HEK293 (cell line): ENCODE data around the gene PPIP5K2.

Source experiments
- CTCF ChIA-PET: fragments of 350-600 bp; formaldehyde crosslinking; extraction: SDS; loops from one replicate; lab custom pipeline; 2021; ENCODE audit warnings: antibody characterized with exemption; lab: Yijun Ruan, JAX
- POLR2A ChIA-PET: fragments of 300-600 bp; formaldehyde crosslinking; extraction: SDS; loops from one replicate; lab custom pipeline; 2020; ENCODE audit warnings: antibody characterized with exemption, inconsistent platforms; lab: Yijun Ruan, JAX
- H3K27ac ChIP-seq: fragments of 200-500 bp; sonication (Bioruptor generic); 2 replicates; pipeline ENCODE4 v1.5.1; 2014; ENCODE audit warnings: low read depth, low read length, control low read depth, inconsistent platforms; ENCODE audit errors: extremely low read depth
- H3K36me3 ChIP-seq, 2 experiments: fragments of 200-500 bp in 1 of 2; sonication (Bioruptor generic) in 1 of 2; 1 replicate in 1 of 2; 2 replicates in 1 of 2; pipeline ENCODE4 v1.5.1; 2014 to 2017; ENCODE audit warnings: inconsistent platforms in 2 of 2, low read length in 2 of 2; ENCODE audit not compliant: control insufficient read depth in 2 of 2, insufficient read depth in 1 of 2
- H3K4me1 ChIP-seq: fragments of 200-500 bp; sonication (Bioruptor generic); 2 replicates; pipeline ENCODE4 v1.5.1; 2014; ENCODE audit warnings: mild to moderate bottlenecking, low read length, inconsistent platforms; ENCODE audit not compliant: control insufficient read depth, insufficient read depth
- H3K4me3 ChIP-seq: 2 replicates; pipeline ENCODE4 v1.5.1; 2011; ENCODE audit warnings: low read depth, mild to moderate bottlenecking, control low read depth, low read length, moderate library complexity
- H3K9me3 ChIP-seq: fragments of 200-500 bp; sonication (Bioruptor generic); 2 replicates; pipeline ENCODE4 v1.5.1; 2014; ENCODE audit warnings: low read depth, low read length, inconsistent platforms; ENCODE audit not compliant: control insufficient read depth, insufficient read depth
- AEBP2 ChIP-seq: fragments of 450-650 bp; formaldehyde crosslinking; IDR thresholded peaks from 2 replicates; pipeline ENCODE4 v1.5.1; 2016; ENCODE audit warnings: missing biosample characterization, missing genetic modification characterization, borderline replicate concordance
- FEZF1 ChIP-seq: fragments of 450-650 bp; formaldehyde crosslinking; IDR thresholded peaks from 2 replicates; pipeline ENCODE4 v1.5.1; 2016; ENCODE audit warnings: missing biosample characterization, missing genetic modification characterization
- GLIS1 ChIP-seq: fragments of 450-650 bp; formaldehyde crosslinking; IDR thresholded peaks from 2 replicates; pipeline ENCODE4 v1.5.1; 2016; ENCODE audit warnings: missing biosample characterization, missing genetic modification characterization
- OVOL3 ChIP-seq: fragments of 450-650 bp; formaldehyde crosslinking; IDR thresholded peaks from 2 replicates; pipeline ENCODE4 v1.5.1; 2016; ENCODE audit warnings: missing biosample characterization, missing genetic modification characterization
- PBX3 ChIP-seq: sonication (generic); formaldehyde crosslinking; IDR thresholded peaks from 2 replicates; pipeline ENCODE4 v1.8.1; 2022; ENCODE audit warnings: mild to moderate bottlenecking, moderate library complexity, missing genetic modification reagents
- PRDM1 ChIP-seq: fragments of 450-650 bp; formaldehyde crosslinking; IDR thresholded peaks from 2 replicates; pipeline ENCODE4; 2016; ENCODE audit warnings: missing biosample characterization, missing genetic modification characterization
- TSHZ1 ChIP-seq: fragments of 450-650 bp; formaldehyde crosslinking; IDR thresholded peaks from 2 replicates; pipeline ENCODE4 v1.5.1; 2016; ENCODE audit warnings: missing biosample characterization, missing genetic modification characterization, borderline replicate concordance
- ZBTB48 ChIP-seq: fragments of 450-650 bp; formaldehyde crosslinking; IDR thresholded peaks from 2 replicates; pipeline ENCODE4 v1.5.1; 2016; ENCODE audit warnings: missing biosample characterization, missing genetic modification characterization
- ZBTB6 ChIP-seq: fragments of 450-650 bp; formaldehyde crosslinking; IDR thresholded peaks from 2 replicates; pipeline ENCODE4 v1.5.1; 2017; ENCODE audit warnings: missing biosample characterization, missing genetic modification characterization
- ZEB2 ChIP-seq: fragments of 450-650 bp; formaldehyde crosslinking; IDR thresholded peaks from 2 replicates; pipeline ENCODE4 v1.5.1; 2016; ENCODE audit warnings: missing biosample characterization, missing genetic modification characterization
- ZNF19 ChIP-seq: fragments of 450-650 bp; formaldehyde crosslinking; IDR thresholded peaks from 2 replicates; pipeline ENCODE4; 2016; ENCODE audit warnings: missing biosample characterization, missing genetic modification characterization, low read depth
- ZNF2 ChIP-seq: fragments of 450-650 bp; formaldehyde crosslinking; IDR thresholded peaks from 2 replicates; pipeline ENCODE4 v1.5.1; 2016; ENCODE audit warnings: missing biosample characterization, missing genetic modification characterization
- ZNF266 ChIP-seq: fragments of 450-650 bp; formaldehyde crosslinking; IDR thresholded peaks from 2 replicates; pipeline ENCODE4 v1.5.1; 2016; ENCODE audit warnings: missing biosample characterization, missing genetic modification characterization, low read depth
- ZNF362 ChIP-seq: fragments of 450-650 bp; formaldehyde crosslinking; IDR thresholded peaks from 2 replicates; pipeline ENCODE4 v1.5.1; 2016; ENCODE audit warnings: missing biosample characterization, missing genetic modification characterization
- ZNF48 ChIP-seq: fragments of 450-650 bp; formaldehyde crosslinking; IDR thresholded peaks from 2 replicates; pipeline ENCODE4 v1.5.1; 2016; ENCODE audit warnings: missing biosample characterization, missing genetic modification characterization
- ZNF488 ChIP-seq: fragments of 450-650 bp; formaldehyde crosslinking; IDR thresholded peaks from 2 replicates; pipeline ENCODE4 v1.5.1; 2016; ENCODE audit warnings: missing biosample characterization, missing genetic modification characterization
- ZNF580 ChIP-seq: fragments of 450-650 bp; formaldehyde crosslinking; IDR thresholded peaks from 2 replicates; pipeline ENCODE4 v1.5.1; 2016; ENCODE audit warnings: missing biosample characterization, missing genetic modification characterization
- TF ChIP-seq, protein P1 (sequence below): fragments of 450-650 bp; formaldehyde crosslinking; IDR thresholded peaks from 2 replicates; pipeline ENCODE4 v1.5.1; 2017; ENCODE audit warnings: missing biosample characterization, mild to moderate bottlenecking, missing genetic modification characterization, moderate library complexity
- TF ChIP-seq, protein P2 (sequence below): fragments of 450-650 bp; IDR thresholded peaks from 2 replicates; pipeline ENCODE4 v1.5.1; 2018; ENCODE audit warnings: missing biosample characterization, mild to moderate bottlenecking, missing genetic modification characterization

The PPIP5K2 gene

GRCh38 chr5:103120607-103121200 is 603 bp downstream of the PPIP5K2 start:
- H3K36me3 ChIP-seq: no peaks in the 10 kb centered on the region
- POLR2A ChIA-PET: interaction anchor here (0.9 to 3.0 kb wide), 5 partner anchors 10 to 366 kb away, joined by 3 to 22 read pairs (median 3); partner anchors contain the start of gene MACIR
- no peaks in the 10 kb centered on the region for H3K9me3 ChIP-seq
- H3K27ac ChIP-seq: no peak overlapping the region; the same call in 1 of the 2 replicates
- TF ChIP-seq, protein P1, sequence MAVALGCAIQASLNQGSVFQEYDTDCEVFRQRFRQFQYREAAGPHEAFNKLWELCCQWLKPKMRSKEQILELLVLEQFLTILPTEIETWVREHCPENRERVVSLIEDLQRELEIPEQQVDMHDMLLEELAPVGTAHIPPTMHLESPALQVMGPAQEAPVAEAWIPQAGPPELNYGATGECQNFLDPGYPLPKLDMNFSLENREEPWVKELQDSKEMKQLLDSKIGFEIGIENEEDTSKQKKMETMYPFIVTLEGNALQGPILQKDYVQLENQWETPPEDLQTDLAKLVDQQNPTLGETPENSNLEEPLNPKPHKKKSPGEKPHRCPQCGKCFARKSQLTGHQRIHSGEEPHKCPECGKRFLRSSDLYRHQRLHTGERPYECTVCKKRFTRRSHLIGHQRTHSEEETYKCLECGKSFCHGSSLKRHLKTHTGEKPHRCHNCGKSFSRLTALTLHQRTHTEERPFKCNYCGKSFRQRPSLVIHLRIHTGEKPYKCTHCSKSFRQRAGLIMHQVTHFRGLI: no peak
- no peak for TF ChIP-seq ZNF266
- TF ChIP-seq ZNF488 (tag by site-specific recombination): no peak
- peak; percentile 98 for TF ChIP-seq ZBTB48 (tag by site-specific recombination)
- no peak for TF ChIP-seq AEBP2 (tag by site-specific recombination)
- TF ChIP-seq FEZF1 (tag by site-specific recombination): no peak
- TF ChIP-seq PBX3 (CRISPR knock-in tag): no peak
- no peak for TF ChIP-seq OVOL3
- peak; percentile 28; the same call in 1 of the 2 replicates for TF ChIP-seq GLIS1
- TF ChIP-seq ZBTB6 (tag by site-specific recombination): no peak
- TF ChIP-seq PRDM1 (tag by site-specific recombination): peak; percentile 57
- peak overlapping the region; percentile 93 for H3K4me3 ChIP-seq
- peaks cover 5% of the 10 kb centered on the region; the same call in 1 of the 2 replicates for H3K4me1 ChIP-seq
- CTCF ChIA-PET: interaction anchor here (0.5 to 1.0 kb wide), 3 partner anchors 211 to 341 kb away, joined by 3 to 4 read pairs (median 3); no protein-coding TSS in a partner anchor

- ChIA-PET POLR2A (no interaction called here), CTCF (no interaction called here)
- Histone ChIP-seq H3K9me3 (no peaks in the 10 kb centered on the region), H3K4me1 (peaks cover 5% of the 10 kb centered on the region; the same call in 1 of the 2 replicates), H3K4me3 (no peak overlapping the region), H3K36me3 (no peaks in the 10 kb centered on the region), H3K27ac (no peak overlapping the region)
- no peak for TF ChIP-seq PBX3 (CRISPR knock-in tag)
- no peak for TF ChIP-seq ZEB2 (tag by site-specific recombination)
- TF ChIP-seq TSHZ1 (tag by site-specific recombination): no peak
- TF ChIP-seq ZNF48 (tag by site-specific recombination): no peak
- no peak for TF ChIP-seq ZNF362 (tag by site-specific recombination)
- no peak for TF ChIP-seq ZNF19 (tag by site-specific recombination)
- TF ChIP-seq ZNF580: no peak
- TF ChIP-seq ZNF2 (tag by site-specific recombination): no peak
- TF ChIP-seq, protein P2, sequence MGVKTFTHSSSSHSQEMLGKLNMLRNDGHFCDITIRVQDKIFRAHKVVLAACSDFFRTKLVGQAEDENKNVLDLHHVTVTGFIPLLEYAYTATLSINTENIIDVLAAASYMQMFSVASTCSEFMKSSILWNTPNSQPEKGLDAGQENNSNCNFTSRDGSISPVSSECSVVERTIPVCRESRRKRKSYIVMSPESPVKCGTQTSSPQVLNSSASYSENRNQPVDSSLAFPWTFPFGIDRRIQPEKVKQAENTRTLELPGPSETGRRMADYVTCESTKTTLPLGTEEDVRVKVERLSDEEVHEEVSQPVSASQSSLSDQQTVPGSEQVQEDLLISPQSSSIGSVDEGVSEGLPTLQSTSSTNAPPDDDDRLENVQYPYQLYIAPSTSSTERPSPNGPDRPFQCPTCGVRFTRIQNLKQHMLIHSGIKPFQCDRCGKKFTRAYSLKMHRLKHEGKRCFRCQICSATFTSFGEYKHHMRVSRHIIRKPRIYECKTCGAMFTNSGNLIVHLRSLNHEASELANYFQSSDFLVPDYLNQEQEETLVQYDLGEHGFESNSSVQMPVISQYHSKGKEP (tag by site-specific recombination): no peak
These were observed 2.1 kb downstream of the PPIP5K2 start for GRCh38 chr5:103122242-103122641.
